Subcutaneous adipose tissue (tissue), 4 donors: ENCODE measurements around the gene EVL. TPM values are rescaled to one million over a fixed set of nuclear protein-coding genes. Genes with fewer than 3 reads are reported as not detected.

Experiments used
- CTCF ChIP-seq: fragments of 450-650 bp; IDR thresholded peaks from one replicate; pipeline ENCODE4 v1.5.1; 2016; ENCODE audit warnings: low read depth, mild to moderate bottlenecking, control low read depth, antibody characterized with exemption, moderate library complexity
- total RNA-seq, 4 donors: library from RNA; depleted of rRNA; stranded (reverse); fragments of >200 nt; gene quantifications; one replicate each; pipeline ENCODE4 v1.1.0, GENCODE V29; 2016

Gene EVL
- total RNA-seq, 4 donors from 2014 or later: 36.7 to 108 (median 46.5) TPM

GRCh38 chr14:100160534-100160916, 95.3 kb downstream of the EVL start:
- TF ChIP-seq CTCF: no peak

- no peak for TF ChIP-seq CTCF
Measured at GRCh38 chr14:100165376-100165775, 100.2 kb downstream of the EVL start.

GRCh38 chr14:100165831-100166440, 100.7 kb downstream of the EVL start:
- TF ChIP-seq CTCF: no peak

GRCh38 chr14:100168506-100168905, 103.3 kb downstream of the EVL start:
- no peak for TF ChIP-seq CTCF

- no peak for TF ChIP-seq CTCF
Measured at GRCh38 chr14:100170880-100171279, 105.7 kb downstream of the EVL start.

GRCh38 chr14:100172811-100173210, 107.6 kb downstream of the EVL start:
- no peak for TF ChIP-seq CTCF

GRCh38 chr14:100173353-100173752, 108.1 kb downstream of the EVL start:
- TF ChIP-seq CTCF: no peak
